GM21390 (cell line): Measurements from ENCODE around the gene HYCC1.
"Not testable (repeated sequence)": the region's sequence is repeated elsewhere in the genome, so short reads cannot be mapped to it uniquely, and the experiment has no call there.

ENCODE experiments used
- ATAC-seq: cut with Tn5 transposase; IDR thresholded peaks from one replicate; pipeline ENCODE4 v1.9.1; 2021; ENCODE audit not compliant: unreplicated experiment

The HYCC1 gene

DNA sequence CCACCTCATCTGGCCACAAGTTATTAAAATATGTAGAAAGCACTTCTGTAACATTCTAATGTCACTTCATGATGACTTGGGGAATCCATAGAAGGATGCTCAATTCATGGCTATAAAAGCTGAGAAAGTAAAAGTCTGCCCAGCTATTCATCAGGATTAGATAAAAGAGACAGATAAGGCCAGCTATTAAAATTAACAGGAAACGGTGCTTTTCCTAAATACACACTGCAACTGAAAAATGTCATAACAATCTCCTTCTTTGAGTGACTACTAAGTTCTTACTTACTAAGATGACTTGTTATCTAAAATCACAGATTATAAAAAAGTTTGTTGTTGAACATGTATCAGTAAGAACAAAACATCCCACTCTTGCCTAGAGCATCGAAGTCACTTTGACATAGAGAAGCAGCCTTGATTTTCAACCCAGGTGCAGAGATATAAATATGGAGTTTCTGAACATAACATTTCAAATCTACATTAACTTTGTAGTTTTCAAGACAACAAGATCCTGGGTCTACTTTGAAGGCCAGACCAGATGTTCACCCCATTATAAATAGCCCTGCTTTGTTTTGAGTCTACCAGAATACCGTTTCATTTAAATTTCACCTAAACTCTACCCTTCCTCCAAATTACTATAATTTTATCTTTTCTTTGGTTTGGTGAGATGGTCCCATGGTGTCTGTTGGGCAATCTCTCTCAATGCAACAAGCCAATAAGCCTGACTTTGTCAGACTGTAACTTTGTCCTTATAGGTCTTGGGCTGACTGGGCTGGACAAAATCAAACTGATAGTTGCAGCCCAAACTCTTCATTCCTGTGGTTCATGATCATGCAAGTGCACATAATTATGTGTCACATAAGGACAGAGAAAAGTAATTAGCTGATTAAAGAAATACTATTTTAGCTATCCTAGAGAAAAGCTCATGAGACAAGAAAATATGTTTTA, 24.0 kb downstream of the HYCC1 start:
- ATAC-seq, result no peak

DNA sequence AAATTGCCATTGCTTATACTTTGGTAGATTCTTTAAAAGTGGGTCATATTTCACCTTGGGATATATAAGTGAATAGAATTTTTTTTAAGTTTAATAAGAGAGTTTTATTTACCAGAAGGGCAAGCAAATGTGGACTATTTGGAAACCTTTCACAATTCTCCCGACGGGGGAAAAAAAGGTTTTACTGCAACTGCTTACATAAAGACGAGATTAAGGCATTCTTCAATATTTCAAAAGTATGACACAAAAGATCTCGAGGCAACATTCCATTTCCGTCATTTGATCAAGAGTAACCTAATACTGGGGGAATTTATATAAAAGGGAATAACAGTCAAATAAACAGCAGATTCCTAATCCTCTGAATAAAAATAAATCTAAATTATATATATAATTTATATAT, 28.5 kb downstream of the HYCC1 start:
- ATAC-seq, result no peak

DNA sequence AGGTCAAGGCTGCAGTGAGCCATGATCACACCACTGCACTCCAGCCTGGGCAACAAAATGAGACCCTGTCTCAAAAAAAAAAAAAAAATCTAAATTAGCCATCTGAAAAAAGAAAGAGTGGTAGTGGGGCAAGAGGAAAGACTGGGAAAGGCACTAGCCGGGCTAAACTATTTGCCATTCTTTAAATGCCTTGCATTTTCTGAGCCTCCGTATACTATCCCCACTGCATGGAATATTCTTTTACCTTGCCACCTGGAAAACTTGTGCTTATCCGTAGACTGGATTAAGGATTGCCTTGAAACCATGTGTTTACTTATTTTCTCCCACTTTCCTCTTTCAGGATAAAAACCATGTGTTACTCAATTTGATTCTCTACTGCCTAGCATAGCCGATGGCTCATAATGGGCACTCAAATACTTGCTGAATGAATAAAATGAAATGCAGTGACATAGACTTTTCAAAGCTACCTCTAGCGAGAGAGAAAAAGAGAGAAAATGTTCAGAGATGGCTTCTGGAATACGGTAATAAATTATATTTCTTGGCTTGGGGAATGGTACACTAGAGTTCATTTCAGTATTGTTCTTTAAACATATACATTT, 30.6 kb downstream of the HYCC1 start:
- no peak for ATAC-seq

DNA sequence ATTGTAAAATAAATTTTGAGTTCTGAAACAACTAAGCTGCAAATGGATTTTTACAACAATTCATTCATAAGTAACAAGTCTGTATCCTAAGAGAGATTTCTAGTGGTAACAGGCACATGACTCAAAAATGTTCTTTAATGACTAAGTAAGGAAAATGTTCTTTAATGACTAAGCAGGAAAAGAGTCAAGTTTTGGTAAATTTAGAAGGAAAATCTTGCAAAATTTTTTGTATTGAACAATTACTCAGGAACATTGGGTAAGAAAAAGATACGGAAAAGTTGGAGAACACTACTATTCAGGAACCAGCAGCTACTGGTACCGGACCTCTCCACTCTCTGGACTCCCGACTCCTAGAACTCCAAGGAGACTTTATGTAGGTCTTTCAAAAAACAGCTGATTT, 33.5 kb downstream of the HYCC1 start:
- no peak for ATAC-seq

DNA sequence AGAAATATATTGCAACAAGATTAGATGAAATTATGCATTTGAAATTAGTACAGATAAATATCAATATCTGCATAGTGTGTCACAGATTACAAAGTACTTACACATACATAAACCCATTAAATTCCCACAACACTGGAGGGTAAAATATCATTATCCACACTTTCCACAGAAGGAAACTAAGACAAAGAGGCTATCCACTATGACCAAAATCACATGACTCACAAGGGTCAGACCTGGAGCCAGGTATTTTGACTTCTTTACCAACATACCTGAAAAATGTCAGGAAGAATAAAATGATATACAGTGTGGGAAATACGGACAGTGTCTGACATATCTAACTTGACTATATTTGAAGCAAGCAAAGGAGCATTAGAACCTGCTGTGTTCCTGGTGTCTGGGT, 34.1 kb downstream of the HYCC1 start:
- no peak for ATAC-seq

DNA sequence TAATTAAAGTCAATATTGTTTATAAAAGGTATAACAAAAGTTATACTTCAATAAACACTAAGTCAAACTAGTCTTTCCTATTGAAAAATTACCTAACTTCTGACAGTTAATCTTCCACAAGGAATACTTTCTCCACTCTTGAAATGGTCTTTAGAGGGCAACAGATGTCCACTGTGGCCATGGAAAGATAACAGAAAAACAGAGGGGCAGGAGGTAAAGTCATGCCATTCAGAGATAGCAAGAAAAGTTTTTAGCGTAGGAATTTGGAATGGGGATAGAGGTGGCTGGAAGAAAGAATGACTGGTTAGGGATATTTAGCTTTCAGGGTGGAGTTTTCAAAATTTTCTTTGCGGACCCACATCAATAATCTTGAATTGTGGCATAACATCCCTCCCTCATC, 34.7 kb downstream of the HYCC1 start:
- no peak for ATAC-seq

DNA sequence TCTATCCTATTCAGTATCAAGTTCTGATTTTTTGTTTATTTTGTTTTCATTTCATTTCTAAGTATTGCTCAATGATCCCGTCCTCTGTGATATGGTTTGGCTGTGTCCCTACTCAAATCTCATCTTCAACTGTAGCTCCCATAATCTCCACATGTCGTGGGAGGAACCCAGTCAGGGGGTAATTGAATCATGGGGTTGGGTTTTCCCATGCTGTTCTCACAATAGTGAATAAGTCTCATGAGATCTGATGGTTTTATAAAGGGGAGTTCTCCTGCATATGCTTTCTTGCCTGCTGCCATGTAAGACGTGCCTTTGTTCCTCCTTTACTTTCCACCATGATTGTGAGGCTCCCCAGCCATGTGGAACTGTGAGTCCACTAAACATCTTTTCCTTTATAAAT, 39.3 kb downstream of the HYCC1 start:
- ATAC-seq, result not testable (repeated sequence)

DNA sequence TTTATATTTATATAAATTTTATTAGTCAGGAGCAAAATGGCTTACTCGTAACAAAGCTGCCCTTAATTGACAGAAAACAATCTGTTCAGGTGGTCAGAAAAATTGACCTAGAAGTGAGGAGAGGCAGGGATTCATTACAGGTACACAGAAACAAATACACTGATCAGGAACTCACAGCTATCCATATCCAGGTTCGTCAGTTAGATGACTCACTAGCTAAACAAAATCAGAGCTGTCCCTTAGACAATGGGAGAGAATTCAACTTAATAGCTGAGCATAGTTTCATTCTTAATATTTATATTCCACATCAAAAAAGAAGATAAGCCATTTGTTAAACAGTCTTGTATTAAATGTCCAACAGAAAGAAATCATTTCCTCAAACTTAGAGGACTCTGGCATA, 41.7 kb downstream of the HYCC1 start:
- no peak for ATAC-seq

DNA sequence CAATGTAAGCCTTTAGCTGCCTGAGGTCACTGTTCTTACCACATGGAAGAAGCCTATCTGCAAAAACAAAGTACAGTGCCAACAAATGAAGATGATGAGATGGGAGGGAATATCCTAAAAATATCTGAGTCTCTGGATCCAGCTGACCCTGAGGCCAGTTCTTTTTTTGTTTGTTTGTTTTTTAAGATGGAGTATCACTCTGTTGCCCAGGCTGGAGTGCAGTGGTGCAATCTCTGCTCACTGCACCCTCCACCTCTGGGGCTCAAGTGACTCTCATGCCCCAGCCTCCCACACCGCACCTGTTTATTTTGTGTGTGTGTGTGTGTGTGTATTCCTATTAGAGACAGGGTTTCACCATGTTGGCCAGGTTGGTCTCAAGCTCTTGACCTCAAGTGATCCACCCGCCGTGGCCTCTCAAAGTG, 44.9 kb downstream of the HYCC1 start:
- ATAC-seq, result no peak
